ENCODE data around the gene GAB1. TPM values are rescaled to one million over a fixed set of nuclear protein-coding genes. Genes with fewer than 3 reads are reported as not detected.

GAB1 gene
- total RNA-seq, 4 donors from 2014 or later: 25.7 to 37.6 (median 32.8) TPM

DNA sequence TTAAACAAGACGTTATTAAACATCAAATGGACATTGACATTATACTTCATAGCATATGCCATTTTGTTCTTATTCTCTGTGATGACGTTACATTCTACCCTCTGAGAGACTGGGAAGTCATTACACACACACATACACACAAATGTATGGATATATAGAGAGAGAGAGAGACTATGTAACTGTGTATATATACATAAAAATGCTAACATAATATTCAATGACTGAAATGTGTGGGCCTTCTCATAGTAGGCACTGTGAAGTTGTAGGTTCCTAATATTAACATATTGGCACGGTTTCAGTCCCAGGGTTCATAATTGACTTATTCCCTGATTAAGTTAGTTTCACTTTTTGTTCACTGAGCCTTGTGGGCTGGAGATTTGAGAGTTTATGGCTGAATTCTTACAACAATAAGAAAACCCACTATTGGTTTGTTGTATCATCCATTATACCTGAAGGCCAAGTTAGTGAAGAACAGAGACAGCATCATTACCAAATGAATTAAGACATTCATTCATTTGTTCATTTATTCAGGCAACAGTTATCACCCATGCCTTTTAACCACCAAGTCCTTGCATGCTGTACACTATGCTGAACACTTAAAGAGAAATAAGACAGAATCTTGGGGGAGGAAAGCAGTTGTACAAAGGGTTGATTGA lies 68.5 kb downstream of the GAB1 start:
- DNase-seq: no peak
- peaks cover 13 to 71% (median 27%) of the 10 kb centered on the region in 3 donors for H3K4me1 ChIP-seq
- no peak overlapping the region for H3K4me3 ChIP-seq
- intact Hi-C loops (cut with DNase I): no loop called here
- no peaks in the 10 kb centered on the region for H3K36me3 ChIP-seq
- 51 to 59% methylated on average over 3 of the region's 3 CpGs for WGBS, 2 donors
- no peaks in the 10 kb centered on the region for H3K27me3 ChIP-seq
- H3K27ac ChIP-seq: peak overlapping the region in 2 of 4 donors; percentile 5 to 58
- H3K9me3 ChIP-seq: no peaks in the 10 kb centered on the region
- TF ChIP-seq, protein P1, sequence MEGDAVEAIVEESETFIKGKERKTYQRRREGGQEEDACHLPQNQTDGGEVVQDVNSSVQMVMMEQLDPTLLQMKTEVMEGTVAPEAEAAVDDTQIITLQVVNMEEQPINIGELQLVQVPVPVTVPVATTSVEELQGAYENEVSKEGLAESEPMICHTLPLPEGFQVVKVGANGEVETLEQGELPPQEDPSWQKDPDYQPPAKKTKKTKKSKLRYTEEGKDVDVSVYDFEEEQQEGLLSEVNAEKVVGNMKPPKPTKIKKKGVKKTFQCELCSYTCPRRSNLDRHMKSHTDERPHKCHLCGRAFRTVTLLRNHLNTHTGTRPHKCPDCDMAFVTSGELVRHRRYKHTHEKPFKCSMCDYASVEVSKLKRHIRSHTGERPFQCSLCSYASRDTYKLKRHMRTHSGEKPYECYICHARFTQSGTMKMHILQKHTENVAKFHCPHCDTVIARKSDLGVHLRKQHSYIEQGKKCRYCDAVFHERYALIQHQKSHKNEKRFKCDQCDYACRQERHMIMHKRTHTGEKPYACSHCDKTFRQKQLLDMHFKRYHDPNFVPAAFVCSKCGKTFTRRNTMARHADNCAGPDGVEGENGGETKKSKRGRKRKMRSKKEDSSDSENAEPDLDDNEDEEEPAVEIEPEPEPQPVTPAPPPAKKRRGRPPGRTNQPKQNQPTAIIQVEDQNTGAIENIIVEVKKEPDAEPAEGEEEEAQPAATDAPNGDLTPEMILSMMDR (IDR thresholded peaks at IDR 0.05): no peak
- TF ChIP-seq POLR2A (IDR thresholded peaks at IDR 0.05): no peak

DNA sequence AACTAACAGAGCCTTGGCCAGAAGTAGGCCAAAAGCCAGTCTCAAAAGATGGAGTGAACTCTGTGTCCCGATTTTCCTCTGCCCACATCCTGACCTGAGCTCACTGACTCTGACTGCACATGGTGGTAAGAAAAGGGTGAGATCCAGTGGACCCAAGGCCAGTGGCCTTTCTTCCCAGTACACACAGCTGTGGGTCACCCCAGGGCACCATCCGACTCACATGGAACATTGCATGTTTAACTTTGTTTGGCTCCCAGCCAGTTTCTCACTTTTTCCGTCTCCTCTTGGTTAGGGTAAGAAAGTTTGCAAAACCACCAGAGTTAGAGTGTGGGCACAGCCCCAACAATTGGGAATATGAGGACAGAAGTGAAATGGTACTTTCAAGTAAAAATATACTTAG lies 69.8 kb downstream of the GAB1 start:
- no peaks in the 10 kb centered on the region for H3K27me3 ChIP-seq
- H3K9me3 ChIP-seq: no peaks in the 10 kb centered on the region
- WGBS, 2 donors: 20 to 27% methylated on average over 2 to 3 of the region's 3 CpGs
- H3K27ac ChIP-seq: peak overlapping the region; percentile 2 to 61 (median 56)
- no peak for TF ChIP-seq POLR2A (IDR thresholded peaks at IDR 0.05)
- TF ChIP-seq, protein P1 (IDR thresholded peaks at IDR 0.05): no peak
- intact Hi-C loops (cut with DNase I): no loop called here
- DNase-seq: peak; percentile 2
- H3K36me3 ChIP-seq: no peaks in the 10 kb centered on the region
- H3K4me1 ChIP-seq: peaks cover 13 to 82% (median 33%) of the 10 kb centered on the region in 3 donors
- H3K4me3 ChIP-seq: no peak overlapping the region

DNA sequence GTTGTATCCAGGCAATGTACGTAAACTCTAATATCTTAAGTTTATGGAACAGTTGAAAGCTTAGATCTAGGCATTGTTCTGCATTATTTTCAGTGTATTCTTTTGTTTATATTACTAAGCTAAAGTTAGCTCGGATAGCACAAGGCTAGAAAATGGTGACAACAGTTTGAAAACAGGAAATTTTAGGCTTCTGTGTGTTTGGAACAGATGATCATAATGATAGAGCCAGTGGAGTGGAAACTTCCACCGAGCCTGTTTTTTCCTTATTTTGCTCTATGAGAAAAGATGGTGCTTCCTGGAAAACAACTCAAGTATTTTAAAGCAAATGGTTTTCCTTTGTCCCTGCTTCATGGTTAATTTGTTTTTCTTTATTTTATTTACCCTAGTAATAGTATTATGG lies 70.8 kb downstream of the GAB1 start:
- intact Hi-C loops (cut with DNase I): no loop called here
- TF ChIP-seq, protein P1 (IDR thresholded peaks at IDR 0.05): no peak
- TF ChIP-seq POLR2A (IDR thresholded peaks at IDR 0.05): no peak
- no peaks in the 10 kb centered on the region for H3K9me3 ChIP-seq
- peak overlapping the region in 3 of 4 donors; percentile 33 to 61 (median 58) for H3K27ac ChIP-seq
- DNase-seq: no peak
- H3K4me1 ChIP-seq: peaks cover 13 to 85% (median 33%) of the 10 kb centered on the region in 3 donors
- no peaks in the 10 kb centered on the region for H3K27me3 ChIP-seq
- no peaks in the 10 kb centered on the region for H3K36me3 ChIP-seq
- WGBS, 2 donors: 35 to 51% methylated on average over 3 of the region's 3 CpGs
- no peak overlapping the region for H3K4me3 ChIP-seq

DNA sequence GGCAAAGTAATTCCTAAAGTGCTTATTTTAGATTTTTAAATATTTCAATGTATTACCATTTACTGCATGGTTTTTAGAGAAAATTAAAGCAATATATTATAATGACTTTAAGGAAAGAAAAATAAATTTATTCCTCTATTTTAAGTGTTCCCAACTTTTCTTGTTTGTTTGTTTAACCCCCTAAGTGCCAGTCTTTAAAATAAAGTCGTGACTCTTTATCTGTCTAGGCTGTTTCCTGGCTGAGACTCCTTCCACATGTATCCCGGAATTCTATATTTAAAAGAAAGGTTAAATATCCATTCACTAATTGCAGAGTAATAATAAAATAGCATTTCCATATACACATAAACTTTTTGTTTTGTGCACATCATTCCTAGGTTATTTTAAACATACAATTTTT lies 71.2 kb downstream of the GAB1 start:
- Histone ChIP-seq H3K27ac (peak overlapping the region in 2 of 4 donors; percentile 58 to 61), H3K4me1 (peaks cover 13 to 85% (median 33%) of the 10 kb centered on the region in 3 donors), H3K36me3 (no peaks in the 10 kb centered on the region), H3K27me3 (no peaks in the 10 kb centered on the region), H3K4me3 (no peak overlapping the region), H3K9me3 (no peaks in the 10 kb centered on the region)
- intact Hi-C loops (cut with DNase I): no loop called here
- TF ChIP-seq POLR2A (IDR thresholded peaks at IDR 0.05): no peak
- TF ChIP-seq, protein P1 (IDR thresholded peaks at IDR 0.05): no peak
- 75 to 90% methylated on average over 2 of the region's 2 CpGs for WGBS, 2 donors
- DNase-seq: no peak

DNA sequence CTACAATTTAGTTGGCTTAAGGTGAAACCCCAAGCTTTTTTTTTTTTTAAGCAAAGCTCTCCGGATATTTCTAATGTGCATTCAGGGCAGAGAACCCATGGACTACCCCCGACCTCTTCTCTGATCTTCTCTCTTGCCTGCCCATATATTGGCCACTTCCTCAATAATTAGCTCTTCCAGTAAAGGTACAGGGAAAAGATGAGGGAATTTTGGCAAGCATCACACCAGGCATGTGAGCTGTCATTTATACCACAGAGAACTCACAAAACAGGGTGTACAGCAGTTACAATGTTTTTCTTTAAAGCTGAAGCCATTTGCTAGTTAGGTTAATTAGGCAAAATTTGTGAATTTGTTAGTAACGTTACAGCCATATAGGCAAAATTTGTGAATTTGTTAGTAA lies 73.3 kb downstream of the GAB1 start:
- H3K27me3 ChIP-seq: no peaks in the 10 kb centered on the region
- no peaks in the 10 kb centered on the region for H3K36me3 ChIP-seq
- H3K4me1 ChIP-seq: peaks cover 13 to 66% (median 22%) of the 10 kb centered on the region in 3 donors
- WGBS, 2 donors: 76 to 85% methylated on average over 3 of the region's 3 CpGs
- no peak overlapping the region for H3K4me3 ChIP-seq
- no peaks in the 10 kb centered on the region for H3K9me3 ChIP-seq
- peak overlapping the region in 2 of 4 donors; percentile 5 to 18 for H3K27ac ChIP-seq
- TF ChIP-seq POLR2A (IDR thresholded peaks at IDR 0.05): no peak
- TF ChIP-seq, protein P1 (IDR thresholded peaks at IDR 0.05): no peak
- intact Hi-C loops (cut with DNase I): no loop called here
- no peak for DNase-seq

Measured in esophagus squamous epithelium (tissue), 5 donors.